ENCODE data around the gene CILP.

GRCh38 chr15:65189102-65189740 is 22.1 kb downstream of the CILP start:
- TF ChIP-seq, protein P1, sequence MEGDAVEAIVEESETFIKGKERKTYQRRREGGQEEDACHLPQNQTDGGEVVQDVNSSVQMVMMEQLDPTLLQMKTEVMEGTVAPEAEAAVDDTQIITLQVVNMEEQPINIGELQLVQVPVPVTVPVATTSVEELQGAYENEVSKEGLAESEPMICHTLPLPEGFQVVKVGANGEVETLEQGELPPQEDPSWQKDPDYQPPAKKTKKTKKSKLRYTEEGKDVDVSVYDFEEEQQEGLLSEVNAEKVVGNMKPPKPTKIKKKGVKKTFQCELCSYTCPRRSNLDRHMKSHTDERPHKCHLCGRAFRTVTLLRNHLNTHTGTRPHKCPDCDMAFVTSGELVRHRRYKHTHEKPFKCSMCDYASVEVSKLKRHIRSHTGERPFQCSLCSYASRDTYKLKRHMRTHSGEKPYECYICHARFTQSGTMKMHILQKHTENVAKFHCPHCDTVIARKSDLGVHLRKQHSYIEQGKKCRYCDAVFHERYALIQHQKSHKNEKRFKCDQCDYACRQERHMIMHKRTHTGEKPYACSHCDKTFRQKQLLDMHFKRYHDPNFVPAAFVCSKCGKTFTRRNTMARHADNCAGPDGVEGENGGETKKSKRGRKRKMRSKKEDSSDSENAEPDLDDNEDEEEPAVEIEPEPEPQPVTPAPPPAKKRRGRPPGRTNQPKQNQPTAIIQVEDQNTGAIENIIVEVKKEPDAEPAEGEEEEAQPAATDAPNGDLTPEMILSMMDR (IDR thresholded peaks at IDR 0.05) = peak; percentile 86
- TF ChIP-seq POLR2AphosphoS5 (IDR thresholded peaks at IDR 0.05; ENCODE audit: low read depth, low read length) (no peak), SIN3A (IDR thresholded peaks at IDR 0.05; ENCODE audit: borderline replicate concordance, insufficient read depth, low read depth, low read length) (no peak), TCF7L2 (IDR thresholded peaks at IDR 0.05; ENCODE audit: low read depth, low read length) (no peak)
- TF ChIP-seq, protein P2, sequence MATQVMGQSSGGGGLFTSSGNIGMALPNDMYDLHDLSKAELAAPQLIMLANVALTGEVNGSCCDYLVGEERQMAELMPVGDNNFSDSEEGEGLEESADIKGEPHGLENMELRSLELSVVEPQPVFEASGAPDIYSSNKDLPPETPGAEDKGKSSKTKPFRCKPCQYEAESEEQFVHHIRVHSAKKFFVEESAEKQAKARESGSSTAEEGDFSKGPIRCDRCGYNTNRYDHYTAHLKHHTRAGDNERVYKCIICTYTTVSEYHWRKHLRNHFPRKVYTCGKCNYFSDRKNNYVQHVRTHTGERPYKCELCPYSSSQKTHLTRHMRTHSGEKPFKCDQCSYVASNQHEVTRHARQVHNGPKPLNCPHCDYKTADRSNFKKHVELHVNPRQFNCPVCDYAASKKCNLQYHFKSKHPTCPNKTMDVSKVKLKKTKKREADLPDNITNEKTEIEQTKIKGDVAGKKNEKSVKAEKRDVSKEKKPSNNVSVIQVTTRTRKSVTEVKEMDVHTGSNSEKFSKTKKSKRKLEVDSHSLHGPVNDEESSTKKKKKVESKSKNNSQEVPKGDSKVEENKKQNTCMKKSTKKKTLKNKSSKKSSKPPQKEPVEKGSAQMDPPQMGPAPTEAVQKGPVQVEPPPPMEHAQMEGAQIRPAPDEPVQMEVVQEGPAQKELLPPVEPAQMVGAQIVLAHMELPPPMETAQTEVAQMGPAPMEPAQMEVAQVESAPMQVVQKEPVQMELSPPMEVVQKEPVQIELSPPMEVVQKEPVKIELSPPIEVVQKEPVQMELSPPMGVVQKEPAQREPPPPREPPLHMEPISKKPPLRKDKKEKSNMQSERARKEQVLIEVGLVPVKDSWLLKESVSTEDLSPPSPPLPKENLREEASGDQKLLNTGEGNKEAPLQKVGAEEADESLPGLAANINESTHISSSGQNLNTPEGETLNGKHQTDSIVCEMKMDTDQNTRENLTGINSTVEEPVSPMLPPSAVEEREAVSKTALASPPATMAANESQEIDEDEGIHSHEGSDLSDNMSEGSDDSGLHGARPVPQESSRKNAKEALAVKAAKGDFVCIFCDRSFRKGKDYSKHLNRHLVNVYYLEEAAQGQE (IDR thresholded peaks at IDR 0.05; ENCODE audit: insufficient read depth in 1 of 2, low read depth in 2 of 2, low read length in 1 of 2) = no peak
